PFSK-1 (cell line): ENCODE data around the gene CEMIP.

Experiments
- FOXP2 ChIP-seq: optimal IDR thresholded peaks from 2 replicates; pipeline ENCODE3; 2011; ENCODE audit warnings: borderline replicate concordance, control low read depth, inconsistent platforms; ENCODE audit not compliant: insufficient read depth; ENCODE audit errors: extremely low read length, extremely low read depth
- POLR2AphosphoS5 ChIP-seq: IDR thresholded peaks from 2 replicates; pipeline ENCODE4 v1.6.1; 2012; ENCODE audit warnings: low read depth, mild to moderate bottlenecking, control low read depth, low read length, moderate library complexity
- SIN3A ChIP-seq: IDR thresholded peaks from 2 replicates; pipeline ENCODE4 v1.6.1; 2012; ENCODE audit warnings: mild to moderate bottlenecking, low read length, moderate library complexity, borderline replicate concordance; ENCODE audit not compliant: insufficient read depth
- TAF1 ChIP-seq: IDR thresholded peaks from 2 replicates; pipeline ENCODE4 v1.6.1; 2012; ENCODE audit warnings: low read length, control low read depth, borderline replicate concordance; ENCODE audit not compliant: insufficient read depth
- TF ChIP-seq, protein P1 (sequence below), 2 experiments: IDR thresholded peaks; 2 replicates each; pipeline versions ENCODE4 v1.6.1 to v1.8.0; 2011 to 2012; ENCODE audit warnings: low read depth in 2 of 2, low read length in 2 of 2, control low read depth in 1 of 2, inconsistent platforms in 1 of 2, mild to moderate bottlenecking in 1 of 2, moderate library complexity in 1 of 2; ENCODE audit not compliant: insufficient read depth in 1 of 2

Gene CEMIP

DNA sequence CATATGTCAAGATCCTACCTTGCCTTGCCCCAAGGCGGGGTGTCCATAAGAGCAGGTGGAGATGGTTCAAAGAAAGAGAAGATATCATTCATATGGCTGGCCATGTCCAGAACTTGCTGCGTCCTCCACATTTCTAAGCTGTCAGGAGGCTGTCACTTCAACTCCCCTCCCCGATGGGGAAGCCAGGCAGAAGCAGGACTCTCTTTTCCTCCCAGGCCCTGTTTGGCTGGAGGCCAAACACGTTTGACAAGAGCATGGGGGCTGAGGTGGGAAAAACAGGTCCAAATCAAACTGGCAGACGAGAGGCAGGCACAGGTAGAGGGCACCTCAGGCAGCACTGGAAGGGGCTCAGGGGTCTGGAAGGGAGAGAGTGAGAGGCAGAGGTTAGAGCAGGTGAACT, 172.8 kb downstream of the CEMIP start:
- TF ChIP-seq POLR2AphosphoS5 = no peak
- TF ChIP-seq FOXP2 = no peak
- no peak for TF ChIP-seq SIN3A
- TF ChIP-seq, protein P1, sequence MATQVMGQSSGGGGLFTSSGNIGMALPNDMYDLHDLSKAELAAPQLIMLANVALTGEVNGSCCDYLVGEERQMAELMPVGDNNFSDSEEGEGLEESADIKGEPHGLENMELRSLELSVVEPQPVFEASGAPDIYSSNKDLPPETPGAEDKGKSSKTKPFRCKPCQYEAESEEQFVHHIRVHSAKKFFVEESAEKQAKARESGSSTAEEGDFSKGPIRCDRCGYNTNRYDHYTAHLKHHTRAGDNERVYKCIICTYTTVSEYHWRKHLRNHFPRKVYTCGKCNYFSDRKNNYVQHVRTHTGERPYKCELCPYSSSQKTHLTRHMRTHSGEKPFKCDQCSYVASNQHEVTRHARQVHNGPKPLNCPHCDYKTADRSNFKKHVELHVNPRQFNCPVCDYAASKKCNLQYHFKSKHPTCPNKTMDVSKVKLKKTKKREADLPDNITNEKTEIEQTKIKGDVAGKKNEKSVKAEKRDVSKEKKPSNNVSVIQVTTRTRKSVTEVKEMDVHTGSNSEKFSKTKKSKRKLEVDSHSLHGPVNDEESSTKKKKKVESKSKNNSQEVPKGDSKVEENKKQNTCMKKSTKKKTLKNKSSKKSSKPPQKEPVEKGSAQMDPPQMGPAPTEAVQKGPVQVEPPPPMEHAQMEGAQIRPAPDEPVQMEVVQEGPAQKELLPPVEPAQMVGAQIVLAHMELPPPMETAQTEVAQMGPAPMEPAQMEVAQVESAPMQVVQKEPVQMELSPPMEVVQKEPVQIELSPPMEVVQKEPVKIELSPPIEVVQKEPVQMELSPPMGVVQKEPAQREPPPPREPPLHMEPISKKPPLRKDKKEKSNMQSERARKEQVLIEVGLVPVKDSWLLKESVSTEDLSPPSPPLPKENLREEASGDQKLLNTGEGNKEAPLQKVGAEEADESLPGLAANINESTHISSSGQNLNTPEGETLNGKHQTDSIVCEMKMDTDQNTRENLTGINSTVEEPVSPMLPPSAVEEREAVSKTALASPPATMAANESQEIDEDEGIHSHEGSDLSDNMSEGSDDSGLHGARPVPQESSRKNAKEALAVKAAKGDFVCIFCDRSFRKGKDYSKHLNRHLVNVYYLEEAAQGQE (IDR thresholded peaks at IDR 0.05; ENCODE audit: insufficient read depth in 1 of 2, low read depth in 2 of 2, low read length in 2 of 2) = no peak
- no peak for TF ChIP-seq TAF1

- TF ChIP-seq, protein P1 (IDR thresholded peaks at IDR 0.05; ENCODE audit: insufficient read depth in 1 of 2, low read depth in 2 of 2, low read length in 2 of 2) = no peak
- TF ChIP-seq POLR2AphosphoS5 (no peak), SIN3A (no peak), FOXP2 (no peak), TAF1 (no peak)
These were observed 174.1 kb downstream of the CEMIP start for GRCh38 chr15:80953001-80953952.

- TF ChIP-seq POLR2AphosphoS5 (no peak), TAF1 (no peak), SIN3A (no peak), FOXP2 (no peak)
- TF ChIP-seq, protein P1 (IDR thresholded peaks at IDR 0.05; ENCODE audit: insufficient read depth in 1 of 2, low read depth in 2 of 2, low read length in 2 of 2) = no peak
These were observed 175.0 kb downstream of the CEMIP start for GRCh38 chr15:80953953-80954778.

DNA sequence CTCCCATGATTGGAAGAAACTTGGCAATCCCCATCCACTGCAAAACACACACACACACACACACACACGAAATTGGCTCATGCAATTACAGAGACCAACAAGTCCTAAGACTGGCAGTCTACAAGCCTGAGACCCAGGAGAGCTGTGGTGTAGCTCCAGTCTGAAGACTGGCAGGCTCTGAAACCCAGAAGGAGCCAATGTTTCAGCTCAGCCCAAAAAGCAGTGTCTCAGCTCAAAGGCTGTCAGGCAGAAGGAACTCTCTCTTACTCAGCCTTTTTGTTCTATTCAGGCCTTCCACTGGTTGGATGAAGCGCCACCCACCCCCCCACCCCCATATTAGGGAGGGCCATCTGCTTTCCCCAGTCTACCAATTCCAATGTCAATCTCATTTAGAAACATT, 178.4 kb downstream of the CEMIP start:
- no peak for TF ChIP-seq POLR2AphosphoS5
- TF ChIP-seq, protein P1 (IDR thresholded peaks at IDR 0.05; ENCODE audit: insufficient read depth in 1 of 2, low read depth in 2 of 2, low read length in 2 of 2) = no peak
- TF ChIP-seq SIN3A = no peak
- no peak for TF ChIP-seq TAF1
- TF ChIP-seq FOXP2 = no peak
